HG02970 (cell line): ENCODE measurements around the gene STMP1.
"Not testable (repeated sequence)": the region's sequence is repeated elsewhere in the genome, so short reads cannot be mapped to it uniquely, and the experiment has no call there.

Experiments used
- ATAC-seq: cut with Tn5 transposase; IDR thresholded peaks from one replicate; pipeline ENCODE4 v1.9.1; 2021; ENCODE audit warnings: mild to moderate bottlenecking, moderate library complexity, moderate number of reproducible peaks; ENCODE audit not compliant: unreplicated experiment, low FRiP score

STMP1 gene

GRCh38 chr7:135662123-135662372, 266 bp upstream of the STMP1 start:
- ATAC-seq, result no peak

GRCh38 chr7:135664046-135664589, 1.8 kb downstream of the STMP1 start:
- ATAC-seq, result no peak

- ATAC-seq, result no peak
Observed at GRCh38 chr7:135665042-135665441, 2.7 kb downstream of the STMP1 start.

GRCh38 chr7:135666156-135666555, 3.8 kb downstream of the STMP1 start:
- no peak for ATAC-seq

GRCh38 chr7:135666846-135667245, 4.5 kb downstream of the STMP1 start:
- no peak for ATAC-seq

- ATAC-seq, result not testable (repeated sequence)
Observed at GRCh38 chr7:135667626-135668025, 5.3 kb downstream of the STMP1 start.

- not testable (repeated sequence) for ATAC-seq
Observed at GRCh38 chr7:135668852-135669395, 6.6 kb downstream of the STMP1 start.

- no peak for ATAC-seq
Observed at GRCh38 chr7:135669774-135670173, 7.5 kb downstream of the STMP1 start.

GRCh38 chr7:135670179-135670578, 7.9 kb downstream of the STMP1 start:
- no peak for ATAC-seq

- no peak for ATAC-seq
Observed at GRCh38 chr7:135672560-135673359, 10.4 kb downstream of the STMP1 start.

GRCh38 chr7:135673360-135673706, 11.0 kb downstream of the STMP1 start:
- ATAC-seq, result no peak

- ATAC-seq, result no peak
Observed at GRCh38 chr7:135678612-135679575, 16.6 kb downstream of the STMP1 start.

GRCh38 chr7:135681762-135682161, 19.4 kb downstream of the STMP1 start:
- ATAC-seq, result no peak

GRCh38 chr7:135682191-135682590, 19.9 kb downstream of the STMP1 start:
- no peak for ATAC-seq

GRCh38 chr7:135683609-135684008, 21.3 kb downstream of the STMP1 start:
- no peak for ATAC-seq

GRCh38 chr7:135684136-135684535, 21.8 kb downstream of the STMP1 start:
- ATAC-seq, result no peak

GRCh38 chr7:135684699-135685098, 22.4 kb downstream of the STMP1 start:
- no peak for ATAC-seq

- no peak for ATAC-seq
Observed at GRCh38 chr7:135685306-135686084, 23.2 kb downstream of the STMP1 start.

GRCh38 chr7:135687466-135687865, 25.2 kb downstream of the STMP1 start:
- ATAC-seq, result no peak

- no peak for ATAC-seq
Observed at GRCh38 chr7:135690566-135690965, 28.3 kb downstream of the STMP1 start.
